HFF-Myc (cell line): ENCODE measurements around the gene KIN.
A peak's percentile ranks its signal among the peaks of the same experiment; 100 is the strongest.
"Not testable (repeated sequence)": the region's sequence is repeated elsewhere in the genome, so short reads cannot be mapped to it uniquely, and the experiment has no call there.

ENCODE experiments used
- DNase-seq: peaks from one replicate; pipeline ENCODE4 v3.0.0-alpha.2; 2011; ENCODE audit warnings: low read depth; ENCODE audit errors: extremely low read depth
- H3K4me3 ChIP-seq: replicated peaks from 2 replicates; pipeline ENCODE4 v1.5.1; 2011; ENCODE audit warnings: low read depth, mild to moderate bottlenecking, control low read depth, low read length
- CTCF ChIP-seq: IDR thresholded peaks from 2 replicates; pipeline ENCODE4 v1.5.1; 2012; ENCODE audit warnings: mild to moderate bottlenecking, low read depth, low read length, control low read depth; ENCODE audit errors: missing control alignments

KIN gene

DNA sequence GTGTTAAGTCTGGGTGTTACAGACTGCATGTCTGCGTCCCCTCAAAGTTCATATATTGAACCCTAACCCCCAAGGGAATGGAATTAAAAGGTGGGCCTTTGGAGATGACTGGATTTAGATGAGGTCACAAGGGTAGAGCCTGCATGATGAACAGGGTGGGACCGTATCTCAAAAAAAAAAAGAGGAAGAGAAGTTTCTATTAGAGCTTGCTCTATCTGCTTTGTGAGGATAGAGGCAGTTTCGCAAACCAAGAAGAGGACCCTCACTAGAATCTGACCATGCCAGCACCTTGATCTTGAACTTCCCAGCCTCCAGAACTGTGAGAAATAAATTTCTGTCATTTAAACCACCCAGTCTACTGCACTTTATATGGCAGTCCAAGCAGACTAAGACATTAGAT lies 1.4 kb downstream of the KIN start:
- no peak for DNase-seq
- peak overlapping the region; percentile 95 for H3K4me3 ChIP-seq
- TF ChIP-seq CTCF: no peak

- not testable (repeated sequence) for H3K4me3 ChIP-seq, DNase-seq
Observed at GRCh38 chr10:7782194-7782593, 5.6 kb downstream of the KIN start.

GRCh38 chr10:7776777-7777176 lies 11.0 kb downstream of the KIN start:
- DNase-seq: no peak
- no peak for TF ChIP-seq CTCF
- no peak overlapping the region for H3K4me3 ChIP-seq

GRCh38 chr10:7773845-7774801 lies 13.7 kb downstream of the KIN start:
- no peak overlapping the region for H3K4me3 ChIP-seq
- DNase-seq: no peak
- no peak for TF ChIP-seq CTCF

GRCh38 chr10:7768417-7768816 lies 19.4 kb downstream of the KIN start:
- DNase-seq: no peak
- TF ChIP-seq CTCF: no peak
- H3K4me3 ChIP-seq: no peak overlapping the region

- TF ChIP-seq CTCF: no peak
- H3K4me3 ChIP-seq: no peak overlapping the region
- DNase-seq: no peak
Observed at GRCh38 chr10:7767209-7767608, 20.6 kb downstream of the KIN start.

GRCh38 chr10:7766241-7766640 lies 21.6 kb downstream of the KIN start:
- no peak for DNase-seq
- no peak overlapping the region for H3K4me3 ChIP-seq
- no peak for TF ChIP-seq CTCF
